GM12892 (cell line): Measurements from ENCODE around the gene MED25.

Experiments used
- POLR2A ChIP-seq: IDR thresholded peaks from 2 replicates; pipeline ENCODE4 v1.6.1; 2011; ENCODE audit warnings: low read depth, low read length, control low read depth
- POLR2AphosphoS5 ChIP-seq: IDR thresholded peaks from 2 replicates; pipeline ENCODE4 v1.6.1; 2011; ENCODE audit warnings: low read depth, low read length, control low read depth
- TAF1 ChIP-seq: IDR thresholded peaks from 2 replicates; pipeline ENCODE4 v1.6.1; 2011; ENCODE audit warnings: low read depth, mild to moderate bottlenecking, control low read depth, low read length, borderline replicate concordance

GRCh38 chr19:49872245-49873128, 54.4 kb downstream of the MED25 start:
- no peak for TF ChIP-seq POLR2A
- TF ChIP-seq TAF1 = no peak
- TF ChIP-seq POLR2AphosphoS5 = no peak
